IPS DF 6.9 (cell line): ENCODE results near the gene RBFOX2.

Experiments
- DNase-seq: peaks from one replicate; pipeline ENCODE4 v3.0.0-alpha.2; 2013; ENCODE audit warnings: low read depth, low spot score
- H3K27ac ChIP-seq: one replicate; pipeline ENCODE4 v1.5.1; 2013; ENCODE audit warnings: low read length, control low read depth
- H3K27me3 ChIP-seq: 2 replicates; pipeline ENCODE4 v1.6.1; 2013; ENCODE audit warnings: mild to moderate bottlenecking, low read length; ENCODE audit not compliant: control insufficient read depth, insufficient read depth
- H3K36me3 ChIP-seq: 2 replicates; pipeline ENCODE4 v1.6.1; 2013; ENCODE audit warnings: low read length; ENCODE audit not compliant: control insufficient read depth, insufficient read depth
- H3K4me1 ChIP-seq: 2 replicates; pipeline ENCODE4 v1.6.1; 2013; ENCODE audit warnings: low read length; ENCODE audit not compliant: control insufficient read depth, insufficient read depth
- H3K4me3 ChIP-seq: 2 replicates; pipeline ENCODE4 v1.5.1; 2013; ENCODE audit warnings: mild to moderate bottlenecking, low read length
- H3K9me3 ChIP-seq: 2 replicates; pipeline ENCODE4 v1.6.1; 2013; ENCODE audit warnings: low read length, inconsistent platforms; ENCODE audit not compliant: control insufficient read depth, insufficient read depth
- WGBS: extraction: QIAGEN DNeasy Blood & Tissue Kit; methylation state at CpG from one replicate; pipeline ENCODE4 v1.1.7; 2013; ENCODE audit warnings: mixed read lengths, missing lambda C conversion rate; ENCODE audit not compliant: insufficient read length, insufficient coverage; 5-methylcytosine and 5-hydroxymethylcytosine counted together

The RBFOX2 gene

GRCh38 chr22:35978201-35978600 is 50.4 kb downstream of the RBFOX2 start:
- no peak for DNase-seq
- no peak overlapping the region for H3K4me3 ChIP-seq
- no peak overlapping the region for H3K27ac ChIP-seq
- peaks cover 2% of the 10 kb centered on the region; the same call in 1 of the 2 replicates for H3K4me1 ChIP-seq
- H3K36me3 ChIP-seq, result no peaks in the 10 kb centered on the region
- WGBS, result no CpG with 5 or more reads among the region's 1 CpG
- H3K27me3 ChIP-seq, result no peaks in the 10 kb centered on the region
- no peaks in the 10 kb centered on the region for H3K9me3 ChIP-seq

DNA sequence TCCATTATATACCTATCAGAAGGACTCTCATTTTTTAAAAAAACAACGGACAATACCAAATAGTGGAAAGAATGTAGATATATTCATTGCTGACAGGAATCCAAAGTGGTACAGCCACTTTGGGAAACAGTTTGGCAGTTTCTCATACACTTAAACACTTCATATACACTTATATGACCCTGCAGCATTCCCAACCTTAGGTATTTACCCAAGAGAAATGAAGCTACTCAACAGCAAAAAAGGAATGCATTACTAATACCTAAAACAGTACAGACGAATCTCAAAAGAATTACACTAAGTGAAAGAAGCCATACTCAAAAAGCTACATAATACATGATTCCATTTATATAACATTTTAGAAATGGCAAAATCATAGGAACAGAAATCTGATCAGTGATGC is 51.5 kb downstream of the RBFOX2 start:
- no peak for DNase-seq
- Histone ChIP-seq H3K4me1 (peaks cover 2% of the 10 kb centered on the region; the same call in 1 of the 2 replicates), H3K27ac (no peak overlapping the region), H3K9me3 (no peaks in the 10 kb centered on the region), H3K36me3 (no peaks in the 10 kb centered on the region), H3K27me3 (no peaks in the 10 kb centered on the region), H3K4me3 (no peak overlapping the region)
- no CpG with 5 or more reads among the region's 2 CpGs for WGBS

DNA sequence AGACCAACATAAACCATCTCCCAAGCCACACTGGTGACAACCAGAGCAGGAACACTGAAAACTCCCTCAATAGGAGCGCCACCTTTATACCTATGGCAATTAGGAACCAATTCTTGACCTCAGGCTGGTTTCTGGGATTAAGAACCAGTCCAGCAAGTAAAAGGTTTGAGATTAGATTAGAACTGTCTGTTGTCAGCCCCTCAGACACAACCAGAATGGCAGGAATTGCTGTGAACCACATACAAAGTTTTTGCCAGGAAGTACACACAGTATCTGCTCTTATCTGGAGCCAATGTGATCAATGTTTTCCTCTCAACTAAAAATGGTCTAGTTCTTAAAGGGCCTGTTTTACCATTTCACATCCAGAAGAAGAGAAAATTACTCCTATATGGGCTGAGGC is 55.2 kb downstream of the RBFOX2 start:
- H3K27me3 ChIP-seq, result no peaks in the 10 kb centered on the region
- H3K4me1 ChIP-seq, result peaks cover 4% of the 10 kb centered on the region; the same call in 1 of the 2 replicates
- no peak for DNase-seq
- no peaks in the 10 kb centered on the region for H3K36me3 ChIP-seq
- no peak overlapping the region for H3K4me3 ChIP-seq
- H3K27ac ChIP-seq, result no peak overlapping the region
- no peaks in the 10 kb centered on the region for H3K9me3 ChIP-seq
- no CpG with 5 or more reads among the region's 1 CpG for WGBS

DNA sequence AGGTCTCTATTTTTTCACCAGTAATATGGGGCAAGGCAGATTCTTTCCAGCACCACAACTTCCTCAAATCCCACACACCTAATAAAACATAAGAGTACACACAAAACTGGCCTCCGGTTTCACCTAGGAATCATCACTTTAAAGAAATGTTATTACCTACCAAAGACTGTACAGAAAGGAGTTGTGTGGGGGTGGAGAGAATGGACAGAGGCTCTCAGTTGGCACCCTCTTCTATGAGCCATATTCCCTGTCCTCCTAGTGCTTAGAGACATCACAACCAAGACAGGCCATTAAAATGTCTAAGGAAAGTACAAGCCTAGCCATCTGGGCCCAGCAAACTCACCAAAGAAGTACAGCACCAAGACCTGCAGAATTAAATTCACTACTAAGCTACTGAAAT is 56.1 kb downstream of the RBFOX2 start:
- WGBS, result no CpG with 5 or more reads among the region's 1 CpG
- no peaks in the 10 kb centered on the region for H3K27me3 ChIP-seq
- H3K36me3 ChIP-seq, result no peaks in the 10 kb centered on the region
- no peak for DNase-seq
- no peaks in the 10 kb centered on the region for H3K9me3 ChIP-seq
- H3K4me1 ChIP-seq, result peaks cover 4% of the 10 kb centered on the region; the same call in 1 of the 2 replicates
- H3K4me3 ChIP-seq, result no peak overlapping the region
- H3K27ac ChIP-seq, result no peak overlapping the region

DNA sequence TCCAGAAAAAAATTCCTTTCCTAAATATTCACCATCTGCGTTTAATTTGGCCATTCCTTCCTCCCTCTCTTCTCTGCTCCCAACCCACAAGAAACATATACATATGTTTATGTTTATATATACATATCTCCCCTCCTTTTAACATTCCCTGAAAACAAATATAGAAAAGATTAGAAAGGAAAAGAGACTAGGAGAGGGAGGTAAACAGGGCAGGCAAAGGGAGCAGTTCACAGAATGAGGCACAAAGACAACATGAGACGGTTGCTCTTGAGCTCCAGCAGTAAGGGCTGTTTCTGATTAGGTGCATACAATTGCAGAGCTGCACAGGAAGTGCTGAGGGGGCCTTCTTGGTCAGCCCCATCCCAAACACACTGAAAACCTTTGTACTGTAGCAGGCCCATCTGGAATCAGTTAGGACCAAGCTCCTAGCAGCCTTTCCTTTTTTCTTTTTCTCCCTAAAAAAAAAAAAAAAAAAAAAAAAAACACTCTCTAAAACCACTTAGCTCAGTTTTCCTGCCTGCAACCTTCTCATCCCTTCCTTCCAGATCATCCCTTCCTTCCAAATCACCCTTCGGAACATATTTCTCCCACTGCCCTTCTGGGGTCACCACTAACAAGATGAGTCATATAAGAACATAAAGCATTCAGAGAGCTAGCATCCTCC is 57.0 kb downstream of the RBFOX2 start:
- Histone ChIP-seq H3K36me3 (no peaks in the 10 kb centered on the region), H3K9me3 (no peaks in the 10 kb centered on the region), H3K4me3 (no peak overlapping the region), H3K27ac (no peak overlapping the region), H3K27me3 (no peaks in the 10 kb centered on the region), H3K4me1 (peaks cover 4% of the 10 kb centered on the region; the same call in 1 of the 2 replicates)
- no CpG with 5 or more reads among the region's 3 CpGs for WGBS
- DNase-seq, result no peak

DNA sequence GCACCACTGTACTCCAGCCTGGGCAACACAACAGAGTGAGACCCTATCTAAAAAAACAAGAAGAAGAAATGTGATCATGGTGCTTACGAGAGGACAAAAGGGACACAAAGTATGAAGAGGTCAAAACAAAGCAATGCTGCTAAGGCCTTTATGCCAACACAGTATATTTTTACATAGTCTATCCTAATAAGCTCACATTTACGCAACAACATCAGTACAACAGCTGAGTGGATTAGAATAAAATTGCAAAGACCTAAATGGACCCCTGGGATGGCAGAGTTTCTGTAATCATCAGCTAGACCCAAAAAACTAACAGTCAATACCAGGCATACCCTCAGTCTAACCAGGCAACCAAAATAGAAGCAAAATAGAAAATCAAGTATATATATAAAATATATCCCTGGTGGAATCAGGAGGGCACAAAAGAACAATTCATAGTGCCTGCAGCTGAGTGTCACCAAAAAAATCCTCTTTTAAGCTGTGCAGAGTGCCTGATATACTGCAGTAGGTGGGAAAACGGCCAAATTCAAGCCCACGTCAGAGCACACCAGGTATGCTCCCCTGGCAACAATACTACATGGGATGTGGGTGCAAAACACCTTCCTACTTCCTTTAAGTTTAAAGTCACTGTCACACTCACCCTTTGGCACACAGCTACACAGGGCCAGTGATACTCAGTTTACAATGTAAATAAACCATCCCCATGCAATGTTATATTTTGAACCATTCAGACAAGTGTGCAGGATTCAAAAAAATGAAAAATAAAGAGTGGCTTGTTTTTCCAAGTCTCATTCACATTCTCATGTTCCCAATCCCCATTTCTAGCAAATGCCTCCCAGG is 57.8 kb downstream of the RBFOX2 start:
- Histone ChIP-seq H3K27me3 (no peaks in the 10 kb centered on the region), H3K4me1 (0 out of 2 replicates have a peak, but pooled peaks cover 4% of the 10 kb centered on the region), H3K4me3 (no peak overlapping the region), H3K36me3 (no peaks in the 10 kb centered on the region), H3K9me3 (no peaks in the 10 kb centered on the region), H3K27ac (no peak overlapping the region)
- WGBS, result no CpG with 5 or more reads among the region's 4 CpGs
- DNase-seq, result no peak

GRCh38 chr22:35967046-35967397 is 61.6 kb downstream of the RBFOX2 start:
- H3K27ac ChIP-seq, result no peak overlapping the region
- no CpG with 5 or more reads among the region's 3 CpGs for WGBS
- H3K4me1 ChIP-seq, result 0 out of 2 replicates have a peak, but pooled peaks cover 2% of the 10 kb centered on the region
- H3K9me3 ChIP-seq, result no peaks in the 10 kb centered on the region
- no peaks in the 10 kb centered on the region for H3K36me3 ChIP-seq
- DNase-seq, result no peak
- H3K27me3 ChIP-seq, result no peaks in the 10 kb centered on the region
- H3K4me3 ChIP-seq, result no peak overlapping the region

DNA sequence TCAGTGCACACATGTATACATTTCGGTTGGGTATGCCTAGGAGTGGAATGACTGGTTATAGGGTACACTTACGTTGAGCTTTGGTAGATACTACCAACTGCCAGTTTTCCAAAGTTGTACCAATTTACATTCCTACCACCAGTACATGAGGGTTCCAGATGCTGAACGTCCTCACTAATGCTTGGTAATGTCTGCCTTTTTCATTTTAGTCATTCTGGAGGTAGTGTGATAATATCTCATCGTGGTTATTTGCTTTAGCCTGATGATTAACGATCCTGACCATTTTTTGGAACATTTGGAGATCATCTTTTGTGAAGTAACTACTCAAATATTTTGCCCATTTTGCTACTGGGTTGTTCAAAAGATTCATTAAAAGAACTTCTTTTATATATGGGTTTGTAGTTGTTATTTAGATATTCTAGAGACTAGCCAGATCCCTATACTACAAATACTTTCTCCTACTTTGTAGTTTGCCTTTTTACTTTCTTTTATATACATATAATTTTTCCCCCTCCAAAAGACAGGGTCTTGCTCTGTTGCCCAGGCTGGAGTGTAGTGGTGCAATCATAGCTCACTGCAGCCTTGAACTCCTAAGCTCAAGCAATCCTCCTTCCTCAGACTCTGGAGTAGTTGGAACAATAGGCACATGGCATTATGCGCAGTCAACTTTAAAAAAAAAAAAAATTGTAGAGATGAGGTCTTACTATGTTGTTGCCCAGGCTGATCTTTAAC is 62.1 kb downstream of the RBFOX2 start:
- H3K36me3 ChIP-seq, result no peaks in the 10 kb centered on the region
- WGBS, result no CpG with 5 or more reads among the region's 6 CpGs
- H3K9me3 ChIP-seq, result no peaks in the 10 kb centered on the region
- H3K27me3 ChIP-seq, result no peaks in the 10 kb centered on the region
- 0 out of 2 replicates have a peak, but pooled peaks cover 3% of the 10 kb centered on the region for H3K4me1 ChIP-seq
- no peak for DNase-seq
- H3K27ac ChIP-seq, result no peak overlapping the region
- H3K4me3 ChIP-seq, result no peak overlapping the region

DNA sequence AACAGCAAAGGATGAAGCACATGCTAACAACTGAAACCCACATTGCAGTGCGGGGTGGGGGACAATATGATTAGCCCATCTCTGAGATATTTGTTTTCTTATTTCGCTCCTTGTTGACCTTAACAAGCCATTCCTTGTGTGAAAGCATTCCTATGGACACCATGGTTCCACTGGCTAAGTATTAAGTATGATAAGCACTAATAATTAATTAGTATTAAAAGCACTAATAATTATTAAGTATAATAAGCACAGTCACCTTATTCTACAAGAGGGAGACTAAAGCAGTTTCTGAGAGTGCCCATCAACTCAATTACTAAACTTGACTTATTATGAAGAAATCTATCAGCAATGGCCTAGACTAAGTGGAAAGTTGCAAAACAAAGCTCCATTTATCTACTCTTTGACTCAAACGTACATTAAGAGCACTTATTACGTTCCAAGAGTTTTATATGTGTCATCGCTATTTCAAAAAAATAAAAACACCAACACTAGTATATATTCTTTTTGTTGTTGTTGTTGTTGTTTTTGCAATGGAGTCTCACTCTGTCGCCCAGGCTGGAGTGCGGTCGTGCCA is 65.3 kb downstream of the RBFOX2 start:
- H3K4me3 ChIP-seq, result no peak overlapping the region
- no peak overlapping the region for H3K27ac ChIP-seq
- no peaks in the 10 kb centered on the region for H3K9me3 ChIP-seq
- WGBS, result 100% methylated on average over 2 of the region's 8 CpGs
- no peaks in the 10 kb centered on the region for H3K36me3 ChIP-seq
- no peak for DNase-seq
- no peaks in the 10 kb centered on the region for H3K27me3 ChIP-seq
- H3K4me1 ChIP-seq, result peaks cover 3% of the 10 kb centered on the region; the same call in 1 of the 2 replicates
